HepG2 (cell line): Measurements from ENCODE around the gene DOCK1. TPM values are rescaled to one million over a fixed set of nuclear protein-coding genes. Genes with fewer than 3 reads are reported as not detected.

Source experiments
- ATAC-seq: fragments of 200-7000 bp; cut with Tn5 transposase; 3 replicates; pipeline ENCODE4 v1.9.1; 2020; ENCODE audit warnings: mild to moderate bottlenecking, moderate library complexity
- BruUV-seq: library from RNA; stranded (reverse); fragments of 400-500 nt; replicated peaks from 2 replicates; lab custom pipeline; 2021; lab: Mats Ljungman, UMichigan
- CTCF ChIA-PET: fragments of 300-600 bp; formaldehyde crosslinking; extraction: SDS; loops from one replicate; lab custom pipeline; 2021; ENCODE audit warnings: low total read pairs, inconsistent platforms, low intra/inter-chr PET ratio; lab: Yijun Ruan, JAX
- POLR2A ChIA-PET: fragments of 350-600 bp; sonication (Branson Sonifier 250); formaldehyde crosslinking; loops from one replicate; lab custom pipeline; 2020; ENCODE audit warnings: antibody characterized with exemption, inconsistent platforms; lab: Yijun Ruan, JAX
- DNase-seq: peaks from one replicate; pipeline ENCODE4 v3.0.0-alpha.2; 2015; ENCODE audit warnings: low spot score
- FAIRE-seq: peaks from 3 replicates; lab custom pipeline; 2011; peaks lifted over from hg19 to GRCh38; lab: Jason Lieb, UNC
- H2AFZ ChIP-seq: one replicate; pipeline ENCODE4 v1.6.1; 2011; ENCODE audit warnings: low read length, inconsistent platforms
- H3K27ac ChIP-seq: fragments of 300-600 bp; 3 replicates; pipeline ENCODE4 v1.8.0; 2011; ENCODE audit warnings: mixed run types, mild to moderate bottlenecking, mixed read lengths, low read length, inconsistent platforms; ENCODE audit not compliant: insufficient read depth; ENCODE audit errors: extremely low read length
- H3K27me3 ChIP-seq, 2 experiments: fragments of 200-600 bp in 1 of 2; 2 replicates in 1 of 2; 3 replicates in 1 of 2; pipeline versions ENCODE4 v1.6.0 to v1.8.0; 2011; ENCODE audit warnings: low read length in 2 of 2, mild to moderate bottlenecking in 2 of 2, moderate library complexity in 2 of 2, inconsistent platforms in 1 of 2; ENCODE audit not compliant: insufficient read depth in 2 of 2, control insufficient read depth in 1 of 2
- H3K36me3 ChIP-seq, 2 experiments: fragments of 200-600 bp in 1 of 2; replicated peaks in 1 of 2; 2 replicates in 1 of 2; 3 replicates in 1 of 2; pipeline versions ENCODE4 v1.5.1 to v1.8.0; 2011; ENCODE audit warnings: low read length in 2 of 2, inconsistent platforms in 1 of 2; ENCODE audit not compliant: insufficient read depth in 2 of 2, control insufficient read depth in 1 of 2
- H3K4me1 ChIP-seq: 2 replicates; pipeline ENCODE4 v1.5.1; 2012; ENCODE audit warnings: low read length, inconsistent platforms; ENCODE audit not compliant: insufficient read depth
- H3K4me2 ChIP-seq: 2 replicates; pipeline ENCODE4 v1.6.0; 2011; ENCODE audit warnings: low read depth, low read length, inconsistent platforms
- H3K4me3 ChIP-seq, 3 experiments: fragments of 200-600 bp in 1 of 3; sonication (generic), shearing (Covaris generic) in 1 of 3; replicated peaks in 1 of 3; 2 replicates each; pipeline ENCODE4 v1.5.1; 2011 to 2016; ENCODE audit warnings: low read length in 3 of 3, inconsistent platforms in 2 of 3, low read depth in 2 of 3, mild to moderate bottlenecking in 2 of 3, control low read depth in 1 of 3, mixed read lengths in 1 of 3; ENCODE audit not compliant: insufficient read depth in 1 of 3
- H3K79me2 ChIP-seq: one replicate; pipeline ENCODE4 v1.6.1; 2011; ENCODE audit warnings: low read length, inconsistent platforms; ENCODE audit not compliant: insufficient read depth
- H3K9ac ChIP-seq: 2 replicates; pipeline ENCODE4 v1.6.0; 2011; ENCODE audit warnings: mild to moderate bottlenecking, low read depth, low read length, inconsistent platforms; ENCODE audit not compliant: insufficient read depth
- H3K9me3 ChIP-seq: 2 replicates; pipeline ENCODE4 v1.5.1; 2012; ENCODE audit warnings: mild to moderate bottlenecking, low read length
- H4K20me1 ChIP-seq: 2 replicates; pipeline ENCODE4 v1.6.0; 2011; ENCODE audit warnings: inconsistent platforms, mild to moderate bottlenecking, low read length, moderate library complexity; ENCODE audit not compliant: insufficient read depth
- GMEB1 ChIP-seq: sonication (generic); formaldehyde crosslinking; IDR thresholded peaks from 2 replicates; pipeline ENCODE4 v1.5.1; 2020; ENCODE audit warnings: missing genetic modification reagents, mild to moderate bottlenecking, borderline replicate concordance
- MXD4 ChIP-seq: IDR thresholded peaks from 2 replicates; pipeline ENCODE4 v1.6.1; 2016; ENCODE audit warnings: mild to moderate bottlenecking, missing biosample characterization, missing genetic modification reagents
- MYPOP ChIP-seq: sonication (generic); formaldehyde crosslinking; IDR thresholded peaks from 2 replicates; pipeline ENCODE4 v1.8.1; 2023; ENCODE audit warnings: mild to moderate bottlenecking, moderate library complexity, missing genetic modification reagents
- NFAT5 ChIP-seq: sonication (generic); formaldehyde crosslinking; IDR thresholded peaks from 2 replicates; pipeline ENCODE4 v1.4.0; 2020; ENCODE audit warnings: missing genetic modification reagents
- ZFP62 ChIP-seq: sonication (generic); formaldehyde crosslinking; IDR thresholded peaks from 2 replicates; pipeline ENCODE4 v1.4.0; 2020; ENCODE audit warnings: missing genetic modification reagents
- ZNF251 ChIP-seq: sonication (generic); formaldehyde crosslinking; IDR thresholded peaks from 2 replicates; pipeline ENCODE4 v1.9.0; 2021; ENCODE audit warnings: mild to moderate bottlenecking, missing genetic modification reagents
- ZNF292 ChIP-seq: sonication (generic); formaldehyde crosslinking; IDR thresholded peaks from 2 replicates; pipeline ENCODE4 v1.8.1; 2022; ENCODE audit warnings: mild to moderate bottlenecking, low read depth, missing genetic modification reagents, borderline replicate concordance
- ZNF512 ChIP-seq: sonication (generic); formaldehyde crosslinking; IDR thresholded peaks from 2 replicates; pipeline ENCODE4 v1.4.0; 2020; ENCODE audit warnings: mild to moderate bottlenecking, missing genetic modification reagents
- WGBS: methylation state at CpG from one replicate; pipeline ENCODE4 v1.1.6; 2017; ENCODE audit warnings: low lambda C conversion rate; 5-methylcytosine and 5-hydroxymethylcytosine counted together
- in situ Hi-C: cut with HindIII; loops from 2 replicates; pipeline ENCODE4 v1.10.0; 2017; ENCODE audit warnings: low pct_unique_long_range_greater_than_20kb; ENCODE audit not compliant: extremely low pct_ligation_motif_present
- intact Hi-C: fragments of 100-400 bp; cut with micrococcal nuclease; formaldehyde crosslinking; loops from one replicate; pipeline ENCODE4 v1.10.0; 2022; ENCODE audit not compliant: unreplicated experiment
- polyA plus RNA-seq, 8 experiments: library from polyadenylated mRNA; depleted of rRNA in 3 of 8; stranded (reverse) in 7 of 8; unstranded in 1 of 8; fragments of >200 nt; fragmentation: Illumina TruSeq in 4 of 8; extraction: Trizol in 4 of 8; gene quantifications; 2 replicates each; pipeline versions ENCODE4 v1.2.1 to v1.2.3, GENCODE V29; 2011 to 2016; ENCODE audit warnings: low read depth in 4 of 8, missing spikeins in 1 of 8, mixed read lengths in 1 of 8; ENCODE audit not compliant: insufficient read depth in 1 of 8
- total RNA-seq, 5 experiments: library from RNA; depleted of rRNA; stranded (reverse); fragments of >200 nt; fragmentation: Illumina TruSeq; extraction: Trizol; gene quantifications; 2 replicates each; pipeline ENCODE4 v1.2.3, GENCODE V29; 2016; ENCODE audit warnings: low read depth in 1 of 5
- TF ChIP-seq, protein P1 (sequence below): sonication (generic); formaldehyde crosslinking; IDR thresholded peaks from 2 replicates; pipeline ENCODE4 v1.5.1; 2020; ENCODE audit warnings: missing genetic modification reagents, mild to moderate bottlenecking, borderline replicate concordance
- TF ChIP-seq, protein P2 (sequence below): sonication (generic); formaldehyde crosslinking; IDR thresholded peaks from 2 replicates; pipeline ENCODE4 v1.4.0; 2020; ENCODE audit warnings: mild to moderate bottlenecking, low read depth, missing genetic modification reagents

The DOCK1 gene
- total and polyA plus RNA-seq, 2 of the 13 experiments (the other 11 are each of a cell fraction or from before 2014, with no cell fraction given), result 8.3 to 25.5 TPM

DNA sequence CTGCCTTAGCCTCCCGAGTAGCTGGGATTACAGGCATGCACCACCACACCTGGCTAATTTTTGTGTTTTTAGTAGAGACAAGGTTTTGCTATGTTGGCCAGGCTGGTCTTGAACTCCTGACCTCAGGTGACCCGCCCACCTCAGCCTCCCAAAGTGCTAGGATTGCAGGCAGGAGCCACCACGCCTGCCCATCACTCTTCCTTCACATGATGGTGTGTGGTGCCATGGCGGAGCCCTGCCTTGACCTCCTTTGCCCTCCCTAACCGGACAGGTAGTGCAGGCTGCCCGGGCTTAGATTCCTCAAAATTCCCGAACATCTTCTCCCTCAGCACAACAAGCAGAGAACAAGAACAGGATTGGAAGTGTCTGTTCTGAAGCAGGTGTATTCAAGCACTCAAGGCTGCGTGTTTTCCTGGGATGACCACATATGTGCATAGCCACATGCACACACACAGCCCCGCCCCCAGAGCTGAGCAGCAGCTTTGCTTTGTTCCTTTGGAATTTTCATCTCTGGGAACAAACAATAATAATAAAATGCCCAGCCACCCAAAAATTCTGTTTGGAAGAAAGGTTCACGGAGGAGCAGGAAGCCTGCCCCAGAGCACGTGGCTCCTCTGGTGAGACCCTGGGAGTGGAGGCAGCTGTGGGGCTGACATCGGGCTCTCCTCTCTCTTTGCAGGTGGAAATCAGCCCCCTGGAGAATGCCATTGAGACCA, 512.6 kb downstream of the DOCK1 start:
- Histone ChIP-seq H3K4me1 (no peaks in the 10 kb centered on the region), H3K9me3 (no peaks in the 10 kb centered on the region), H3K79me2 (no peaks in the 10 kb centered on the region), H3K27me3 (no peaks in the 10 kb centered on the region), H3K4me2 (no peak overlapping the region), H3K36me3 (peaks cover 0 to 4% of the 10 kb centered on the region in 2 experiments; a peak in 2 of 5 replicates), H2AFZ (no peak overlapping the region), H4K20me1 (no peaks in the 10 kb centered on the region), H3K9ac (no peak overlapping the region), H3K4me3 (no peak overlapping the region), H3K27ac (no peak overlapping the region)
- ATAC-seq, result no peak; the same call in 2 of the 3 replicates
- POLR2A ChIA-PET, result no interaction called here
- intact Hi-C loops, result no loop called here
- no peak for FAIRE-seq
- no peak for DNase-seq
- 96% methylated on average over 12 of the region's 12 CpGs for WGBS
- in situ Hi-C loops, result no loop called here
- BruUV-seq, result no TSS peak
- CTCF ChIA-PET, result no interaction called here
- TF ChIP-seq ZNF251 (CRISPR knock-in tag) (no peak), GMEB1 (CRISPR knock-in tag) (no peak), MYPOP (CRISPR knock-in tag) (no peak), MXD4 (CRISPR knock-in tag) (no peak), ZNF292 (no peak), ZFP62 (CRISPR knock-in tag) (no peak), NFAT5 (no peak), ZNF512 (CRISPR knock-in tag) (no peak)
- TF ChIP-seq, protein P1, sequence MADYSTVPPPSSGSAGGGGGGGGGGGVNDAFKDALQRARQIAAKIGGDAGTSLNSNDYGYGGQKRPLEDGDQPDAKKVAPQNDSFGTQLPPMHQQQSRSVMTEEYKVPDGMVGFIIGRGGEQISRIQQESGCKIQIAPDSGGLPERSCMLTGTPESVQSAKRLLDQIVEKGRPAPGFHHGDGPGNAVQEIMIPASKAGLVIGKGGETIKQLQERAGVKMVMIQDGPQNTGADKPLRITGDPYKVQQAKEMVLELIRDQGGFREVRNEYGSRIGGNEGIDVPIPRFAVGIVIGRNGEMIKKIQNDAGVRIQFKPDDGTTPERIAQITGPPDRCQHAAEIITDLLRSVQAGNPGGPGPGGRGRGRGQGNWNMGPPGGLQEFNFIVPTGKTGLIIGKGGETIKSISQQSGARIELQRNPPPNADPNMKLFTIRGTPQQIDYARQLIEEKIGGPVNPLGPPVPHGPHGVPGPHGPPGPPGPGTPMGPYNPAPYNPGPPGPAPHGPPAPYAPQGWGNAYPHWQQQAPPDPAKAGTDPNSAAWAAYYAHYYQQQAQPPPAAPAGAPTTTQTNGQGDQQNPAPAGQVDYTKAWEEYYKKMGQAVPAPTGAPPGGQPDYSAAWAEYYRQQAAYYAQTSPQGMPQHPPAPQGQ (CRISPR knock-in tag), result no peak
- TF ChIP-seq, protein P2, sequence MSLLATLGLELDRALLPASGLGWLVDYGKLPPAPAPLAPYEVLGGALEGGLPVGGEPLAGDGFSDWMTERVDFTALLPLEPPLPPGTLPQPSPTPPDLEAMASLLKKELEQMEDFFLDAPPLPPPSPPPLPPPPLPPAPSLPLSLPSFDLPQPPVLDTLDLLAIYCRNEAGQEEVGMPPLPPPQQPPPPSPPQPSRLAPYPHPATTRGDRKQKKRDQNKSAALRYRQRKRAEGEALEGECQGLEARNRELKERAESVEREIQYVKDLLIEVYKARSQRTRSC (CRISPR knock-in tag), result no peak
